Left lung (tissue), 10 donors: Measurements from ENCODE around the gene KIF12. TPM values are rescaled to one million over a fixed set of nuclear protein-coding genes. Genes with fewer than 3 reads are reported as not detected.

ENCODE experiments used
- ATAC-seq: fragments of 200-7000 bp; cut with Tn5 transposase; one replicate; pipeline ENCODE4 v1.9.1; 2020; ENCODE audit warnings: moderate library complexity
- DNase-seq, 4 donors: peaks; one replicate each; pipeline ENCODE4 v3.0.0-alpha.2; 2013 to 2020
- H3K27ac ChIP-seq, 2 donors: fragments of 200-600 bp; sonication (generic) in 1 of 2; one replicate each; pipeline versions ENCODE4 v1.5.0 to v1.8.0; 2020 to 2021
- H3K27me3 ChIP-seq, 2 donors: fragments of 200-600 bp; sonication (generic) in 1 of 2; one replicate each; pipeline versions ENCODE4 v1.5.0 to v1.8.0; 2020 to 2021
- H3K36me3 ChIP-seq, 2 donors: fragments of 200-600 bp; sonication (generic) in 1 of 2; one replicate each; pipeline versions ENCODE4 v1.5.0 to v1.8.0; 2020 to 2021
- H3K4me1 ChIP-seq, 2 donors: fragments of 200-600 bp; one replicate each; pipeline ENCODE4 v1.8.0; 2021
- H3K4me3 ChIP-seq, 2 donors: fragments of 200-600 bp; sonication (generic) in 1 of 2; one replicate each; pipeline versions ENCODE4 v1.5.0 to v1.8.0; 2020 to 2021; ENCODE audit warnings: mild to moderate bottlenecking in 1 of 2
- H3K9me3 ChIP-seq, 2 donors: fragments of 200-600 bp; sonication (generic) in 1 of 2; one replicate each; pipeline versions ENCODE4 v1.5.0 to v1.8.0; 2020 to 2021
- CTCF ChIP-seq, 2 donors: fragments of 200-600 bp; sonication (generic) in 1 of 2; IDR thresholded peaks; one replicate each; pipeline versions ENCODE4 v1.5.0 to v1.8.0; 2021; ENCODE audit warnings: antibody characterized with exemption in 2 of 2
- intact Hi-C, 2 donors: fragments of 100-400 bp; cut with DNase I; formaldehyde crosslinking; loops; one replicate each; pipeline versions ENCODE4 v1.11.2 to v1.14.2; 2022
- polyA plus RNA-seq, 6 donors: library from polyadenylated mRNA; unstranded; fragments of 120-200 nt; gene quantifications; one replicate each; pipeline ENCODE4 v1.2.1, GENCODE V29; 2013; ENCODE audit not compliant: insufficient read length in 6 of 6
- total RNA-seq, 2 donors: library from RNA; stranded (reverse); fragmentation: NEBNext Ultra II Directional; extraction: Animal tissue kit (Norgen Biotek cat#: 25700); gene quantifications; one replicate each; pipeline ENCODE4 v1.2.1, GENCODE V29; 2021
- donor health status: DM: no; HTN: yes; CAD: no.
- donor health status: DM: no; HTN: no; CAD: no.

The KIF12 gene
- total and polyA plus RNA-seq, 8 donors: 2.4 to 54.7 (median 43.3) TPM

- Histone ChIP-seq H3K36me3 (no peaks in the 10 kb centered on the region), H3K9me3 (no peaks in the 10 kb centered on the region), H3K4me3 (no peak overlapping the region), H3K27me3 (no peaks in the 10 kb centered on the region), H3K27ac (no peak overlapping the region), H3K4me1 (no peaks in the 10 kb centered on the region)
- intact Hi-C loops: no loop called here
- ATAC-seq (no peak), DNase-seq (no peak)
- no peak for TF ChIP-seq CTCF (IDR thresholded peaks at IDR 0.05)
Observed at GRCh38 chr9:114087721-114088120, 11.4 kb downstream of the KIF12 start.

GRCh38 chr9:114086607-114087006 is 12.5 kb downstream of the KIF12 start:
- H3K4me1 ChIP-seq: no peaks in the 10 kb centered on the region
- no peaks in the 10 kb centered on the region for H3K36me3 ChIP-seq
- ATAC-seq (no peak), DNase-seq (no peak)
- H3K4me3 ChIP-seq: no peak overlapping the region
- intact Hi-C loops: no loop called here
- H3K27me3 ChIP-seq: no peaks in the 10 kb centered on the region
- no peak overlapping the region for H3K27ac ChIP-seq
- no peaks in the 10 kb centered on the region for H3K9me3 ChIP-seq
- TF ChIP-seq CTCF (IDR thresholded peaks at IDR 0.05): no peak

- Histone ChIP-seq H3K4me1 (no peaks in the 10 kb centered on the region), H3K27me3 (no peaks in the 10 kb centered on the region), H3K36me3 (no peaks in the 10 kb centered on the region), H3K9me3 (no peaks in the 10 kb centered on the region), H3K4me3 (no peak overlapping the region), H3K27ac (no peak overlapping the region)
- ATAC-seq: no peak
- no peak for DNase-seq
- no peak for TF ChIP-seq CTCF (IDR thresholded peaks at IDR 0.05)
- intact Hi-C loops: no loop called here
Observed at GRCh38 chr9:114086009-114086408, 13.1 kb downstream of the KIF12 start.

- H3K4me3 ChIP-seq: no peak overlapping the region
- no peak overlapping the region for H3K27ac ChIP-seq
- H3K9me3 ChIP-seq: no peaks in the 10 kb centered on the region
- H3K4me1 ChIP-seq: no peaks in the 10 kb centered on the region
- H3K36me3 ChIP-seq: no peaks in the 10 kb centered on the region
- no peak for TF ChIP-seq CTCF (IDR thresholded peaks at IDR 0.05)
- DNase-seq (no peak), ATAC-seq (no peak)
- no peaks in the 10 kb centered on the region for H3K27me3 ChIP-seq
- intact Hi-C loops: no loop called here
Observed at GRCh38 chr9:114085387-114085789, 13.7 kb downstream of the KIF12 start.

GRCh38 chr9:114084282-114085073 is 14.6 kb downstream of the KIF12 start:
- Histone ChIP-seq H3K9me3 (no peaks in the 10 kb centered on the region), H3K4me1 (no peaks in the 10 kb centered on the region), H3K4me3 (no peak overlapping the region), H3K27ac (no peak overlapping the region), H3K27me3 (no peaks in the 10 kb centered on the region), H3K36me3 (no peaks in the 10 kb centered on the region)
- TF ChIP-seq CTCF (IDR thresholded peaks at IDR 0.05): no peak
- ATAC-seq: no peak
- DNase-seq: no peak
- intact Hi-C loops: no loop called here
